HEK293 (cell line): Measurements from ENCODE around the gene WDR70.

Source experiments
- FEZF1 ChIP-seq: fragments of 450-650 bp; formaldehyde crosslinking; IDR thresholded peaks from 2 replicates; pipeline ENCODE4 v1.5.1; 2016; ENCODE audit warnings: missing biosample characterization, missing genetic modification characterization
- INSM2 ChIP-seq: fragments of 450-650 bp; formaldehyde crosslinking; IDR thresholded peaks from 2 replicates; pipeline ENCODE4 v1.5.1; 2016; ENCODE audit warnings: missing biosample characterization, missing genetic modification characterization
- KLF10 ChIP-seq: fragments of 450-650 bp; IDR thresholded peaks from 2 replicates; pipeline ENCODE4 v1.5.1; 2018; ENCODE audit warnings: missing biosample characterization, mild to moderate bottlenecking, missing genetic modification characterization
- MZF1 ChIP-seq: fragments of 450-650 bp; formaldehyde crosslinking; IDR thresholded peaks from 2 replicates; pipeline ENCODE4 v1.5.1; 2017; ENCODE audit warnings: missing biosample characterization, missing genetic modification characterization, borderline replicate concordance
- OSR2 ChIP-seq: fragments of 450-650 bp; formaldehyde crosslinking; IDR thresholded peaks from 2 replicates; pipeline ENCODE4 v1.5.1; 2016; ENCODE audit warnings: missing biosample characterization, missing genetic modification characterization
- PATZ1 ChIP-seq: fragments of 450-650 bp; formaldehyde crosslinking; IDR thresholded peaks from 2 replicates; pipeline ENCODE4 v1.5.1; 2016; ENCODE audit warnings: missing biosample characterization, missing genetic modification characterization
- PRDM1 ChIP-seq: fragments of 450-650 bp; formaldehyde crosslinking; IDR thresholded peaks from 2 replicates; pipeline ENCODE4; 2016; ENCODE audit warnings: missing biosample characterization, missing genetic modification characterization
- TCF7L2 ChIP-seq: IDR thresholded peaks from 2 replicates; pipeline ENCODE4 v1.6.1; 2011; ENCODE audit warnings: low read depth, mild to moderate bottlenecking, inconsistent platforms, low read length, moderate library complexity, borderline replicate concordance
- TSHZ1 ChIP-seq: fragments of 450-650 bp; formaldehyde crosslinking; IDR thresholded peaks from 2 replicates; pipeline ENCODE4 v1.5.1; 2016; ENCODE audit warnings: missing biosample characterization, missing genetic modification characterization, borderline replicate concordance
- YY1 ChIP-seq: fragments of 450-650 bp; formaldehyde crosslinking; IDR thresholded peaks from 2 replicates; pipeline ENCODE4 v1.5.1; 2018; ENCODE audit warnings: missing biosample characterization, missing genetic modification characterization
- ZBTB44 ChIP-seq: fragments of 450-650 bp; IDR thresholded peaks from 2 replicates; pipeline ENCODE4 v1.5.1; 2018; ENCODE audit warnings: missing biosample characterization, mild to moderate bottlenecking, missing genetic modification characterization
- ZBTB7A ChIP-seq: fragments of 450-650 bp; formaldehyde crosslinking; IDR thresholded peaks from 2 replicates; pipeline ENCODE4 v1.5.1; 2016; ENCODE audit warnings: low read depth, missing biosample characterization, missing genetic modification characterization
- ZNF121 ChIP-seq: fragments of 450-650 bp; formaldehyde crosslinking; IDR thresholded peaks from 2 replicates; pipeline ENCODE4 v1.5.1; 2016; ENCODE audit warnings: missing biosample characterization, missing genetic modification characterization
- ZNF138 ChIP-seq: fragments of 450-650 bp; formaldehyde crosslinking; IDR thresholded peaks from 2 replicates; pipeline ENCODE4 v1.5.1; 2016; ENCODE audit warnings: missing biosample characterization, missing genetic modification characterization, borderline replicate concordance
- ZNF140 ChIP-seq: fragments of 450-650 bp; formaldehyde crosslinking; IDR thresholded peaks from 2 replicates; pipeline ENCODE4 v1.5.1; 2016; ENCODE audit warnings: missing biosample characterization, missing genetic modification characterization
- ZNF148 ChIP-seq: fragments of 450-650 bp; formaldehyde crosslinking; IDR thresholded peaks from 2 replicates; pipeline ENCODE4 v1.5.0; 2017; ENCODE audit warnings: missing biosample characterization, missing genetic modification characterization, borderline replicate concordance
- ZNF248 ChIP-seq: fragments of 450-650 bp; formaldehyde crosslinking; IDR thresholded peaks from 2 replicates; pipeline ENCODE4 v1.5.1; 2017; ENCODE audit warnings: missing biosample characterization, missing genetic modification characterization
- ZNF324 ChIP-seq: fragments of 450-650 bp; formaldehyde crosslinking; IDR thresholded peaks from 2 replicates; pipeline ENCODE4 v1.5.1; 2016; ENCODE audit warnings: missing biosample characterization, missing genetic modification characterization
- ZNF391 ChIP-seq: fragments of 450-650 bp; formaldehyde crosslinking; IDR thresholded peaks from 2 replicates; pipeline ENCODE4 v1.5.1; 2016; ENCODE audit warnings: low read depth, missing biosample characterization, missing genetic modification characterization, borderline replicate concordance
- ZNF501 ChIP-seq: fragments of 450-650 bp; formaldehyde crosslinking; IDR thresholded peaks from 2 replicates; pipeline ENCODE4 v1.5.1; 2016; ENCODE audit warnings: missing biosample characterization, missing genetic modification characterization
- ZNF544 ChIP-seq: fragments of 450-650 bp; formaldehyde crosslinking; IDR thresholded peaks from 2 replicates; pipeline ENCODE4 v1.5.0; 2017; ENCODE audit warnings: missing biosample characterization, missing genetic modification characterization
- ZNF558 ChIP-seq: fragments of 450-650 bp; formaldehyde crosslinking; IDR thresholded peaks from 2 replicates; pipeline ENCODE4 v1.5.1; 2016; ENCODE audit warnings: missing biosample characterization, missing genetic modification characterization
- ZNF580 ChIP-seq: fragments of 450-650 bp; formaldehyde crosslinking; IDR thresholded peaks from 2 replicates; pipeline ENCODE4 v1.5.1; 2016; ENCODE audit warnings: missing biosample characterization, missing genetic modification characterization
- ZNF600 ChIP-seq: fragments of 450-650 bp; formaldehyde crosslinking; IDR thresholded peaks from 2 replicates; pipeline ENCODE4 v1.5.1; 2016; ENCODE audit warnings: missing biosample characterization, missing genetic modification characterization
- ZNF670 ChIP-seq: fragments of 450-650 bp; formaldehyde crosslinking; IDR thresholded peaks from 2 replicates; pipeline ENCODE4 v1.5.1; 2016; ENCODE audit warnings: missing biosample characterization, missing genetic modification characterization, low read depth
- ZNF785 ChIP-seq: fragments of 450-650 bp; formaldehyde crosslinking; IDR thresholded peaks from 2 replicates; pipeline ENCODE4 v1.5.1; 2016; ENCODE audit warnings: missing biosample characterization, missing genetic modification characterization
- ZNF792 ChIP-seq: fragments of 450-650 bp; formaldehyde crosslinking; IDR thresholded peaks from 2 replicates; pipeline ENCODE4 v1.5.1; 2016; ENCODE audit warnings: missing biosample characterization, missing genetic modification characterization
- ZSCAN30 ChIP-seq: fragments of 450-650 bp; IDR thresholded peaks from 2 replicates; pipeline ENCODE4 v1.5.1; 2018; ENCODE audit warnings: missing biosample characterization, mild to moderate bottlenecking, missing genetic modification characterization, moderate library complexity

Gene WDR70

GRCh38 chr5:37717613-37718431 is 338.7 kb downstream of the WDR70 start (continued):
- 0 out of 2 replicates have a peak, but pooled peaks have one; percentile 44 for TF ChIP-seq ZNF580
- TF ChIP-seq FEZF1, result peak; percentile 92
- peak; percentile 97 for TF ChIP-seq ZNF600 (tag by site-specific recombination)
- TF ChIP-seq ZNF501, result peak; percentile 75; the same call in 1 of the 2 replicates
- TF ChIP-seq ZNF138 (tag by site-specific recombination), result no peak
- TF ChIP-seq ZNF248 (tag by site-specific recombination), result no peak
- TF ChIP-seq PATZ1, result no peak
- 0 out of 2 replicates have a peak, but pooled peaks have one; percentile 30 for TF ChIP-seq TCF7L2
- no peak for TF ChIP-seq ZNF148 (tag by site-specific recombination)
- no peak for TF ChIP-seq ZNF121
- TF ChIP-seq ZNF670 (tag by site-specific recombination), result no peak
- TF ChIP-seq ZSCAN30 (tag by site-specific recombination), result peak; percentile 57; the same call in 1 of the 2 replicates
- peak; percentile 81 for TF ChIP-seq ZNF558 (tag by site-specific recombination)
- TF ChIP-seq ZNF792 (tag by site-specific recombination), result no peak
- no peak for TF ChIP-seq ZBTB7A
- TF ChIP-seq PRDM1 (tag by site-specific recombination), result no peak
- no peak; the same call in 1 of the 2 replicates for TF ChIP-seq TSHZ1 (tag by site-specific recombination)
- TF ChIP-seq YY1 (tag by site-specific recombination), result no peak
- TF ChIP-seq ZNF324 (tag by site-specific recombination), result 0 out of 2 replicates have a peak, but pooled peaks have one; percentile 33
- peak; percentile 99 for TF ChIP-seq ZBTB44 (tag by site-specific recombination)
- TF ChIP-seq MZF1 (tag by site-specific recombination), result peak; percentile 68; the same call in 1 of the 2 replicates
- no peak for TF ChIP-seq ZNF785 (tag by site-specific recombination)
- peak; percentile 69 for TF ChIP-seq INSM2 (tag by site-specific recombination)
- TF ChIP-seq ZNF544 (tag by site-specific recombination), result no peak
- TF ChIP-seq ZNF391 (tag by site-specific recombination), result peak; percentile 65
- peak; percentile 71 for TF ChIP-seq KLF10
- peak; percentile 88 for TF ChIP-seq OSR2
- no peak for TF ChIP-seq ZNF140
